HG02885 (cell line): Measurements from ENCODE around the gene UBE3A.

Experiments
- ATAC-seq: cut with Tn5 transposase; IDR thresholded peaks from one replicate; pipeline ENCODE4 v1.9.1; 2021; ENCODE audit warnings: mild to moderate bottlenecking; ENCODE audit not compliant: unreplicated experiment, poor library complexity

UBE3A gene

GRCh38 chr15:25339431-25339830 lies 99.4 kb downstream of the UBE3A start:
- no peak for ATAC-seq

- ATAC-seq: no peak
Measured at GRCh38 chr15:25335279-25335678, 103.5 kb downstream of the UBE3A start.

GRCh38 chr15:25333049-25333448 lies 105.8 kb downstream of the UBE3A start:
- ATAC-seq: no peak

GRCh38 chr15:25332306-25332705 lies 106.5 kb downstream of the UBE3A start:
- ATAC-seq: no peak

- no peak for ATAC-seq
Measured at GRCh38 chr15:25331860-25332259, 107.0 kb downstream of the UBE3A start.

GRCh38 chr15:25331404-25331803 lies 107.4 kb downstream of the UBE3A start:
- no peak for ATAC-seq

- ATAC-seq: peak; percentile 50
Measured at GRCh38 chr15:25329696-25330095, 109.1 kb downstream of the UBE3A start.

- no peak for ATAC-seq
Measured at GRCh38 chr15:25327686-25328085, 111.1 kb downstream of the UBE3A start.

- ATAC-seq: no peak
Measured at GRCh38 chr15:25325187-25325586, 113.6 kb downstream of the UBE3A start.

GRCh38 chr15:25323420-25323819 lies 115.4 kb downstream of the UBE3A start:
- no peak for ATAC-seq

- no peak for ATAC-seq
Measured at GRCh38 chr15:25287823-25288222, 151.0 kb downstream of the UBE3A start.
